T-helper 1 cell treated with Interleukin-12 subunit alpha and Interleukin-12 subunit beta and Interleukin-4 antibody, amounts not matched to agents 30 μg/mL and 1 μg/mL, for 36 hours (primary cell): ENCODE results near the gene LRCH1.
A peak's percentile ranks its signal among the peaks of the same experiment; 100 is the strongest.

Experiments
- H3K27ac Mint-ChIP-seq: one replicate; pipeline ENCODE4 v1.8.0; 2021; ENCODE audit warnings: mild to moderate bottlenecking, mixed read lengths
- H3K27me3 Mint-ChIP-seq: one replicate; pipeline ENCODE4 v1.8.0; 2021; ENCODE audit warnings: low read depth, mixed read lengths
- H3K36me3 Mint-ChIP-seq: one replicate; pipeline ENCODE4 v1.8.0; 2021; ENCODE audit warnings: low read depth, mixed read lengths
- H3K4me1 Mint-ChIP-seq: one replicate; pipeline ENCODE4 v1.8.0; 2021; ENCODE audit warnings: low read depth, mixed read lengths
- H3K4me3 Mint-ChIP-seq: one replicate; pipeline ENCODE4 v1.8.0; 2021; ENCODE audit warnings: mild to moderate bottlenecking, moderate library complexity, mixed read lengths
- H3K9me3 Mint-ChIP-seq: one replicate; pipeline ENCODE4 v1.8.0; 2021; ENCODE audit warnings: mixed read lengths

Gene LRCH1

DNA sequence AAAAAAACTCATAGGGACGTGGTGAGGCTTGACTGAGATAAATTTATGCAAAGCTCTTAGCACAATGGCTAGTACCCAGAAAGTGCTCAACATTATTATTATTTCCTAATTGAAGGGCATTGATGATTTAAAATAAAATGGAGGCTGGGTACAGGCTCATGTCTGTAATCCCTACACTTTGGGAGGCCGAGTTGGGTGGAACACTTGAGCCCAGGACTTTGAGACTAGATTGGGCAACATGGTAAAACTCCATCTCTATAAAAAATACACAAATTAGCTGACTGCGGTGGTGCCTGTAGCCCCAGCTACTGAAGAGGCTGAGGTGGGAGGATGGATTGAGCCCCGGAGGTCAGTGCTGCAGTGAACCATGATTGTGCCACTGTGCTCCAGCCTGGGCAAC, 49.6 kb downstream of the LRCH1 start:
- peaks cover 4% of the 10 kb centered on the region for H3K9me3 Mint-ChIP-seq
- no peak overlapping the region for H3K4me3 Mint-ChIP-seq
- H3K27me3 Mint-ChIP-seq: no peaks in the 10 kb centered on the region
- H3K4me1 Mint-ChIP-seq: peaks cover 58% of the 10 kb centered on the region
- H3K36me3 Mint-ChIP-seq: peaks cover 5% of the 10 kb centered on the region
- H3K27ac Mint-ChIP-seq: no peak overlapping the region

DNA sequence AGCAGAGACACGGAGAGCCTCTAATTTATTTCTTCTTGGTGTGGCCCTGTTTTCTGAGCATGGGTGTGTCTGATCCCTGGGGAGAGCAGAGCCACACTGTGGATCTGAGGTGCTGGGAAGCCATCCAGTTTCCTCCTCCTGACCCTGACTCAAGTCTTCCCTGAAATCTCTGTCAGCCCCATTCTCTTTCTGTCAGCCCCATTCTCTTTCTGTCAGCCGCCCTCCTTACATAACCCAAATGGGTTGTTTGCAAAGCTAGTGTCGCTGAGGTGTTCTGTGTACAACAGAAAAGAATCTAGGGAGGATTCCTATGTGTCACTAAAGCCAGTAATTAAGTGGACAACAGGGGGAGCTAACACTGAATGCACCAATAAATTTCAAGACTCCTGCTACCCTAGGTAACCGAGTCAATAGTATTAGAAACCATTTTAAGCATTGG, 50.2 kb downstream of the LRCH1 start:
- Mint-ChIP-seq H3K36me3 (peaks cover 5% of the 10 kb centered on the region), H3K9me3 (peaks cover 4% of the 10 kb centered on the region), H3K4me3 (no peak overlapping the region), H3K4me1 (peaks cover 61% of the 10 kb centered on the region), H3K27me3 (no peaks in the 10 kb centered on the region), H3K27ac (no peak overlapping the region)

DNA sequence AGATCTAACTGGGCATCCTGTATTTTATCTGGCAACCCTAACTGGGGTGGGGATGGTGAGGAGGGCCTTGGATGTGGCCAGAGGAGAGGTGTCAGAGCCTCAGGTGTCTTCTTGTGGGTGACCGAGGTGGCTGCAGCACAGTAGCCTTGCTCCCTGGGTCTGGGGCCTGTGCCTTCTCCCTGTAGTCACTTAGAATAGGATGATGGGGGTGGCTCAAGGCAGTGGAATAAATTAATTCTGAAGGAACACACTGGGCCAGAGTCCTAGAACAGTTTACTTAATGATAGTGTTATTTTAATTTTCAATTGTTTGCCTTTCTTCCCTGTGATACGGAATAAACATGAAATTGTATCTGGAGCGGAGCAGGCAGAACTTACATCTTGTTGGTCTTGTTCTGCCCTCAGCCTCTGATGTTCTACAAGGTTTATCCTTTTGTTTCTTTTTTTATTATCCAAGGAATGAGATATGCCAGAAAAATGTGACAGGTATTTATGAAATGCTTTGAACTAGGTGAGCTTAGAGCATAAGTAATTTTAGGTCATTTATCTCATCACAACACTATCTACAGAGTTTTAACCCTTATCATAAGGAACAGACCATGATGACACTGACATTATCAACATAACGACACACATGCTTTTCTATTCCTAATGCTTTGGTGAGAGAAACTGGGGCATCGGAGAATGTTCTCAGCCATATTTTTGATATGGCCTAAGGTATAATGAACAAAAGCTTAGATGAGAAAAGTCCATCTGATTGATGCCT, 51.4 kb downstream of the LRCH1 start:
- no peaks in the 10 kb centered on the region for H3K27me3 Mint-ChIP-seq
- no peaks in the 10 kb centered on the region for H3K36me3 Mint-ChIP-seq
- peaks cover 51% of the 10 kb centered on the region for H3K4me1 Mint-ChIP-seq
- H3K27ac Mint-ChIP-seq: no peak overlapping the region
- H3K9me3 Mint-ChIP-seq: no peaks in the 10 kb centered on the region
- H3K4me3 Mint-ChIP-seq: no peak overlapping the region

DNA sequence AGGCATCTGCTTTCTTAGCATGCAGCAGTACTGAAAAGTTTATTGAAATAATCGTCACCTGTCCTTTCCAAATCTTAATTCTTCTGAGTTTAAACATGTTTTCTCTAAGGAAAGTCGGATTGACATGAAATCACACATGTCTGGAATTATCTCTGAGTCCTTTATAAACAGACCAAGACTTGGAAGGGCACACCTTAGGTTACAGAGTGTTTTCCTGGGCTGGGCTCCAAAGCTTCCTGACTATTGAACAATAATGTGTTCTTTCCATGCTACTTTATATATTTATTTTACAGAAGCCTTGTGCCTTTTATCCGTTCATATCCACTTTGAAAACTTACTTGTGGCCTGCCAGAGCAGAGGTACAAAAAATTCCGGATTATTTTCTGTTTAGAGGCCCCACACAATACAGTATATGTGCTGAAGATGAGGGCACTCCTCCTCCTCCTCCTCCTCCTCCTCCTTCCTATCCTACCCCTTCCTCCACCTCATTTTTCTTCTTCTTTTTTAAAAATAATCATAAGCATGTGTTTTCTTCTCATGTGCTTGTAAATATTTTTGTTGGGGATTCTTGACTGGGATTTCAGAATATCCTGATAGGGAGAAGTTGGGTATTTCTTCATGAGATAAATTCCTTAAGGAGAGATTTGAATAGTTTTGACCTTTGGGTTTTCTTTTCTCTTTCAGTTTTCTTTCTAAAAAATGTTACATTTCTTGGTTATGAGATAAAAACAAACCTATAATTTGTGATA, 52.3 kb downstream of the LRCH1 start:
- Mint-ChIP-seq H3K27me3 (no peaks in the 10 kb centered on the region), H3K9me3 (no peaks in the 10 kb centered on the region), H3K4me3 (no peak overlapping the region), H3K4me1 (peaks cover 51% of the 10 kb centered on the region), H3K36me3 (no peaks in the 10 kb centered on the region), H3K27ac (no peak overlapping the region)

DNA sequence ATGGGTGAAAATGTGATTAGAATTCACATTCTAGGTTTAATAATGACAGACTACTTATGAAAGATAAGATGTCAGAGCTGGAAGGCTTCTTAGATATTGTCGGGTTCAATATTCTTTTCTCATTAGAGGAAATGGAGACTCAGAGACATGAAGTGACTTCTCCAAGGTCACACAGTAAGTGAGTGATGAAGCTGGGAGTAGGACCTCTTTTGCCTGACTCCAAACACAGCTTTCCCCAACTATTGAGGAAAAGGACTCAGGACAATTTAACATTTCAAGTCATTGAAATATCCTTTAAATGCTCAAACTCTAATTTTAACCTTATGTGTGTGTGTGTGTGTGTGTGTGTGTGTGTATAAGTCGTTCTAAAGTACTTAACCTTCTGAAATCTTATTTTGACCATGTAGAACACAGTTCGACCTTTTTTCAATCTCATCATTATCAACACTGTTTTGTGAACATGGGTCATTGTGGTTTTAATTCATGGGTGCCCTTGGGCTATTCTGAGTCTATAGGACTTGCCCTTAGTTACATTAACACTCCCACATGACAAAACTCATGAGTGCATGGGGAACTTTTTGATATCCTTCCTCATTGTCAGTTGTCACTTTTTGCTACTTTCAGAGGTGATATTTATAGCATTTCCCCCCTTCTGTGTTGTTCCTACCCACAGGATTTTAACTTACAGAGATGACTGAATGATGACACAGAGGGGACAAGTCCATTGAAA, 53.0 kb downstream of the LRCH1 start:
- Mint-ChIP-seq H3K36me3 (no peaks in the 10 kb centered on the region), H3K4me1 (peaks cover 45% of the 10 kb centered on the region), H3K27ac (no peak overlapping the region), H3K27me3 (no peaks in the 10 kb centered on the region), H3K9me3 (no peaks in the 10 kb centered on the region), H3K4me3 (no peak overlapping the region)

DNA sequence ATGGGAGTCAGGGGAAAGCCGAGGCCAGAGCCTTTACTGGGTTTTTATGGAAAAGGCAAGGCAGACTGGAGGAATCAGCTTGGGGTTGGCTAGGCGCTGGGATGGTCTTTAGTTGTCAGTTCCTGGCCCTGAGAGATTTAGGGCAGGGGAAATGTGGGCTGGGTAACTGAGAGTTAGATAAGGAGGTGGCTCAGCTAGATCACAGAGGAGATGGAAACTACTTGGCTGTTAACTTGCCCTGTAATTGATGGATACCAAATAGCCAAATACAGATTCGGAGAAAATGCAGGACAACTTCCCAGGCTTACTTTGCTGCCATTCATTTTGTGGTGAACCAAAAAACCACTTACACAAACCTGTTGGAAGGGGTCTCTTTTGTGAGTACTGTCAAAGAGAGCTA, 54.0 kb downstream of the LRCH1 start:
- Mint-ChIP-seq H3K9me3 (no peaks in the 10 kb centered on the region), H3K36me3 (no peaks in the 10 kb centered on the region), H3K27me3 (no peaks in the 10 kb centered on the region), H3K27ac (no peak overlapping the region), H3K4me3 (no peak overlapping the region), H3K4me1 (peaks cover 40% of the 10 kb centered on the region)

DNA sequence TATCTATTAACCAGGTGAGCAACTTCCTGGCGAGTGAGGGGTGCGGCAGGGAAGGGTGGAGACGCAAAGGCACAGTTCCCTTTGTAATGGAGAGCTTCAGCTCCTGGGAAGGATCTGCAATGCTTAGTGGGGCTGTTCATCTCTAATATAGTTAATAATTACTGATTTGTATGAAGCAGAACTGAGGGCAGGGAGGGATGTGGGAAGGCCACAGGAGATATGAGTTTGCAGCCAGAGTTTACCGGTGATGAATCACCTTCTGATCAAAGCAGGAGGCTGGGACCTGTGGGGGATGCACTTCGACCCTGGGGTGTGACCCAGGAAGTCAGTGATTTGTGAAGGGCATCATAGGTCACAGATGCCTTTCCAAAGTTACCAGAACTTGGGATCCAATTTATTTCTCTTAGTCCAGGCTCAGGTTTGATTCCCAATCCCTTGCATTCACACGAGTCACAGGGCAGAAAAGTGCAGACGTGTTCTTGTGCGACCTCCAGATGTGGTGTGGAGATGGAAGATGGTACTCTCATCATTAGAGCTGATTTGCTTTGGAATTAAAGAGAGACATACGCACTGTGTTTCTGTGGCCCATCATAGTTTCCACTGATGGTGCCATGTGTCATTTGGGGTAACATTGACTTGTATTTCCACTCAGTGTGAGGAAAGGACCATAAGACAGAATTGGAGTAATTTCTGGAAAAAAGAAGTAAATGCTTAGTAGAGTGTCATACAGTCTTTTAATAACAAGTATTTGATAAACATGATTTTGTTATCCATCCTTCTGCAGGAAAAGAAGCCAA, 55.0 kb downstream of the LRCH1 start:
- Mint-ChIP-seq H3K27ac (peak overlapping the region; percentile 4), H3K36me3 (no peaks in the 10 kb centered on the region), H3K9me3 (no peaks in the 10 kb centered on the region), H3K4me3 (no peak overlapping the region), H3K27me3 (no peaks in the 10 kb centered on the region), H3K4me1 (peaks cover 36% of the 10 kb centered on the region)

DNA sequence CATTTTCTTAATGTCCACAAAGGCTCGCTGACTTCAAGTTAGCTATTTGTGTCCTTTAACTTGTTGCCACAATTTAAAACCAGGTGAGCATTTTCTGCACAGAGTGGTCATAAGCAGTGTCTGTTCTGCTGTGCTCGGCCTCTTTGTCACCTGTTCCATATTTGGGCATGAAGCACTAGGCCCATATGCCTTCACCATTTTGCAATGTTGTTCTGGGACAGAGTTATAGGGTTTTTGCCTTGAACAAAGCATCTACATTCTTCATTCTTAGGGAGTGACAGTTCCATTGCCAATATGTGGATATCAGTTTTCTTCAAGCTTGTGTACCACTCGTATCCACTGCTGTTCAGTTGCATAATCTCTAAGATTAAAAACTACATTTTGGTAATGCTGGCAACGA, 56.1 kb downstream of the LRCH1 start:
- H3K36me3 Mint-ChIP-seq: no peaks in the 10 kb centered on the region
- no peak overlapping the region for H3K27ac Mint-ChIP-seq
- H3K9me3 Mint-ChIP-seq: no peaks in the 10 kb centered on the region
- peaks cover 36% of the 10 kb centered on the region for H3K4me1 Mint-ChIP-seq
- H3K4me3 Mint-ChIP-seq: no peak overlapping the region
- H3K27me3 Mint-ChIP-seq: no peaks in the 10 kb centered on the region

DNA sequence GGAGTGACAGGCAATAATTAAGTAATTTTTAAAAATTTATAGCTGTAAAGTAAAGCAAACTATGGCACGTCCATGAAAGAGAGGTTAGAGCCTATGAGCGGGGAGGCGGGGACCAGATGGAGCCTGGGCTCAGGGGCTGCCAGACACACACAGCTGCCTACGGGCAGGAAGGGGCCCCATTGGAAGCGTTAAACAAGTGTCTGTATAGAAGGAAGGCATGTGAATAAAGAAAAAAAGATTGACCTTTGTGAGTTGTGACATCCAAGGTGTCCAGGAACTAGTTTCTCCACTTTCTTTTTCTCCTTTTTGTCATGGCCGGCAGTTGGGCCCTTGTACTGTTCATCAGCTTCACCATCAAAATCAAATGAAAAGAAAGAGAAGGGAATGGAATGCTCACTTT, 56.8 kb downstream of the LRCH1 start:
- H3K9me3 Mint-ChIP-seq: no peaks in the 10 kb centered on the region
- no peak overlapping the region for H3K27ac Mint-ChIP-seq
- peaks cover 36% of the 10 kb centered on the region for H3K4me1 Mint-ChIP-seq
- H3K36me3 Mint-ChIP-seq: no peaks in the 10 kb centered on the region
- H3K4me3 Mint-ChIP-seq: no peak overlapping the region
- H3K27me3 Mint-ChIP-seq: no peaks in the 10 kb centered on the region

DNA sequence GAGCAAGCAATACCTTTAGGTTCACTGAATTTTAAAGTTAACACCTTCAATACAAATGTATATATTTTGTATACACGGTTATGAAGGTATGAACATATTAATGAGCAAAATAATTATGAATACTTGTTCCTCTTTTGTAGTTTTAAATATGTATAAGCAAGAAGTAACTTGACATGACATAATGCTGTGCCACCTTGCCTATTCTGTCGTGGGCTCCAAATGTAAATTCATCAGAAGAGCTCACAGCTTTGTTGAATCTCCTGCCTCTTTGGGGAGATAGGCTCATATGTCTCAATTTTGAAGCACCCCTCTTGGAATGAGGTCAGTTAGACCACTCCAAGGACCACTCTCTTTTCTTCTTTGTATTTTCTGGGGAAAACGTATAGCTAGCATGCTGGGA, 59.3 kb downstream of the LRCH1 start:
- Mint-ChIP-seq H3K4me1 (peaks cover 32% of the 10 kb centered on the region), H3K27ac (no peak overlapping the region), H3K9me3 (no peaks in the 10 kb centered on the region), H3K36me3 (no peaks in the 10 kb centered on the region), H3K27me3 (no peaks in the 10 kb centered on the region), H3K4me3 (no peak overlapping the region)

DNA sequence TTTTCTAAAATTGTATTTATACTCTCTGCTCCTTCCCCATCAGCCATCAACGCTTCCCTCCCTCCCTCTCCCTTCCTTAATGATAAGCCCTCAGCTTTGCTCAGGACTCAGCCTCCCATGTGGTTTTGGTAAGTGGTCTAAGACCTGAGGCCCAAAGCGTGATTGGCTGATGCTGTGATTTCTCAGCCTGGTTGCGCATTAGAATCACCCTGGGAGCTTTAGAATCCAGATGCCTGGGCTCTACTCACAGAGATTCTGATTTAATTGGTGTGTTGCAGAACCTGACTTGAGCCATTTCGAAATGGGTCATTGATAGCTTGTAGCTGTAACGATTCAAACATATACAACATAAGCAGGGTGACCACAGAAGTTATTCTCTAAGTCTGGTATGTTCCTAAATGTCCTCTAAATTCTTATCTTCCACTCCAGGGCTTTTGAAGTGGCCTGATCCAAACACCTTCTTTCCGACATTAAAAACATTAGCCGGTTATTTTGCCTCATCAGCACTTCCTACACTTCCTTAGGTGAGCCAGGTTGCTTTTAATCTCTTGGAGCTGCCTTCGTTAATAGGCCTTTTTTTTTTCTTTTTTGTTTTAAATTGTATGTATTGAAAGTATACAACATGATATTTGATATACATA, 60.6 kb downstream of the LRCH1 start:
- H3K36me3 Mint-ChIP-seq: no peaks in the 10 kb centered on the region
- no peak overlapping the region for H3K27ac Mint-ChIP-seq
- H3K27me3 Mint-ChIP-seq: no peaks in the 10 kb centered on the region
- H3K4me1 Mint-ChIP-seq: peaks cover 26% of the 10 kb centered on the region
- H3K9me3 Mint-ChIP-seq: no peaks in the 10 kb centered on the region
- H3K4me3 Mint-ChIP-seq: no peak overlapping the region

DNA sequence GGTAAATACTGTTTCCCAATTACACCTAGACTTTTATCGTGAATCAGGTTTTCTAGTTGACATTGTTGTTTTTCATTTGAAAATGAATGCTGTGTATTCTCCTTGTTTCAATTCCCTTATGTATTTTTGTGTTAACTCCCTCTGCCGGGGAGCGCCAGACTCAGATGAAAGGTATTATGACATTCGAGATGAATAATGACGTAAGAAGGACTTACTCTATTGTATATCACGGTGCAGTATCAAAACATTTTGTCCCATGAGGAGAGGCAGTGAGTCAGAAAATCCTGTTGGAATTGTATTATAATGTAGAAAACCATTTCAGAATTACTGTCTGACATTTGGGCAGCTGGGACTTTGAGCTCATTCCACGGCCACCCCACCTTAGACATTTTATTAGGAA, 61.6 kb downstream of the LRCH1 start:
- no peaks in the 10 kb centered on the region for H3K36me3 Mint-ChIP-seq
- H3K4me3 Mint-ChIP-seq: no peak overlapping the region
- H3K9me3 Mint-ChIP-seq: no peaks in the 10 kb centered on the region
- H3K27me3 Mint-ChIP-seq: no peaks in the 10 kb centered on the region
- H3K4me1 Mint-ChIP-seq: peaks cover 27% of the 10 kb centered on the region
- H3K27ac Mint-ChIP-seq: no peak overlapping the region

DNA sequence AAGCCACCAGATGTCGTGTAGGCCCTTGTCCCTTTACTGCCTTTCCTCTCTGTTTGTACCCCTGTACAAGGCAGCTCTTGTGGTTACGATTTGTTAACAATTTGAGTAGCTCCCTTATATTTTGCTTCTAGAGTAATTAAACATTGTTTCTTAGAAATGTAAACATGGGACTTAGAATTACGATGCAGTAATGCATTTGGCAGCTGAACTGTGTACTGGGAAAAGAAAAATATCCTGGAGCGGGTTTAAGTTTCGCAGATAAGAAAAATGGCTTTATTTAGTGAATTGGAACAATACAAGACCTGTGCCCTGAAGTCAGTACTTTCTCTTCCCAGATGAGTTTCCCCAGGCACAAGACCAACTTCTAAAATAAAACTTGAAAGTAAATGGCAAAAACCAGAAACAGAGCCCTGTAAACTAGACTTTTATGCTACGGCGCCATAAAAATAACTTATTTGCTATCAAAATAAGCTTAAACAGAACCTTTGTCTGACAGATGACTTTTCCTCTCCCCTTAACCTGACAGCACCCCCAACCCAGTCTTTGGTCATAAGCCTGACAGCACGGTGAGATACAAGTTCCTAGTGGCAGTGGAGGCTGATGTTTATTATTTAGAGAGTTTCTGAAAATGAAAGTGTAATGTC, 63.0 kb downstream of the LRCH1 start:
- Mint-ChIP-seq H3K4me3 (no peak overlapping the region), H3K9me3 (no peaks in the 10 kb centered on the region), H3K27ac (no peak overlapping the region), H3K4me1 (peaks cover 27% of the 10 kb centered on the region), H3K27me3 (no peaks in the 10 kb centered on the region), H3K36me3 (no peaks in the 10 kb centered on the region)
